ENCODE data around the gene XIRP1. TPM values are rescaled to one million over a fixed set of nuclear protein-coding genes. Genes with fewer than 3 reads are reported as not detected.

The XIRP1 gene
- total and polyA plus RNA-seq, 2 of the 13 experiments (the other 11 are each of a cell fraction or from before 2014, with no cell fraction given) = not detected

GRCh38 chr3:39176025-39176714 is 16.2 kb downstream of the XIRP1 start:
- no peak for FAIRE-seq
- WGBS (ENCODE audit: low lambda C conversion rate) = 54% methylated on average over 6 of the region's 6 CpGs
- H3K27ac ChIP-seq (ENCODE audit: extremely low read length, insufficient read depth, low read length) = no peak overlapping the region

More at GRCh38 chr3:39176025-39176714, 16.2 kb downstream of the XIRP1 start:
- Histone ChIP-seq H3K9ac (ENCODE audit: insufficient read depth, low read depth, low read length) (no peak overlapping the region), H3K4me1 (ENCODE audit: insufficient read depth, low read length) (peaks cover 59% of the 10 kb centered on the region), H3K27me3 (ENCODE audit: control insufficient read depth in 1 of 2, insufficient read depth in 2 of 2, low read length in 2 of 2) (peaks cover 2 to 21% of the 10 kb centered on the region in 2 experiments; a peak in 3 of 5 replicates), H3K9me3 (ENCODE audit: low read length) (no peaks in the 10 kb centered on the region), H3K79me2 (ENCODE audit: insufficient read depth, low read length) (no peaks in the 10 kb centered on the region), H2AFZ (ENCODE audit: low read length) (peak overlapping the region; percentile 46), H3K4me2 (ENCODE audit: low read depth, low read length) (no peak overlapping the region), H4K20me1 (ENCODE audit: insufficient read depth, low read length) (no peaks in the 10 kb centered on the region), H3K4me3 (replicated peaks in 1 of 3; ENCODE audit: insufficient read depth in 1 of 3, low read depth in 2 of 3, low read length in 3 of 3) (no peak overlapping the region), H3K36me3 (replicated peaks in 1 of 2; ENCODE audit: control insufficient read depth in 1 of 2, insufficient read depth in 2 of 2, low read length in 2 of 2) (no peaks in the 10 kb centered on the region)
- ATAC-seq = no peak
- in situ Hi-C loops (cut with HindIII; ENCODE audit: extremely low pct_ligation_motif_present, low pct_unique_long_range_greater_than_20kb) = no loop called here
- DNase-seq (ENCODE audit: low spot score) = no peak
- POLR2A ChIA-PET = no interaction called here
- TF ChIP-seq RCOR2 (CRISPR knock-in tag; IDR thresholded peaks at IDR 0.05) (no peak), TAF15 (IDR thresholded peaks at IDR 0.05; ENCODE audit: low read depth, low read length, poor library complexity, severe bottlenecking) (no peak), TEAD3 (CRISPR knock-in tag; optimal IDR thresholded peaks at IDR 0.05; ENCODE audit: borderline replicate concordance) (no peak), HDAC1 (CRISPR knock-in tag; IDR thresholded peaks at IDR 0.05) (no peak), DBP (CRISPR knock-in tag; IDR thresholded peaks at IDR 0.05; ENCODE audit: not compliant biosample characterization) (no peak), ZNF431 (CRISPR knock-in tag; IDR thresholded peaks at IDR 0.05; ENCODE audit: borderline replicate concordance, low read depth) (no peak), MBNL3 (CRISPR knock-in tag; conservative IDR thresholded peaks at IDR 0.05) (no peak), SRSF4 (IDR thresholded peaks at IDR 0.05; ENCODE audit: low read depth, low read length, poor library complexity, severe bottlenecking) (no peak), DRAP1 (CRISPR knock-in tag; IDR thresholded peaks at IDR 0.05) (no peak), ZNF598 (CRISPR knock-in tag; IDR thresholded peaks at IDR 0.05; ENCODE audit: borderline replicate concordance) (no peak)
- BruUV-seq (replicated peaks) = no TSS peak
- intact Hi-C loops (cut with micrococcal nuclease; ENCODE audit: unreplicated experiment) = no loop called here
- CTCF ChIA-PET (ENCODE audit: low intra/inter-chr PET ratio, low total read pairs) = no interaction called here
